Stimulated activated CD4-positive, alpha-beta T cell treated with anti-CD3 and anti-CD28 coated beads, Interleukin-12 subunit alpha, Interleukin-12 subunit beta, amount 100 ng/mL, for 4 hours (primary cell): ENCODE measurements around the gene CDC42BPB.
"Not testable (repeated sequence)": the region's sequence is repeated elsewhere in the genome, so short reads cannot be mapped to it uniquely, and the experiment has no call there.

ENCODE experiments used
- DNase-seq: peaks from one replicate; pipeline ENCODE4 v3.0.0-alpha.2; 2020

Gene CDC42BPB

DNA sequence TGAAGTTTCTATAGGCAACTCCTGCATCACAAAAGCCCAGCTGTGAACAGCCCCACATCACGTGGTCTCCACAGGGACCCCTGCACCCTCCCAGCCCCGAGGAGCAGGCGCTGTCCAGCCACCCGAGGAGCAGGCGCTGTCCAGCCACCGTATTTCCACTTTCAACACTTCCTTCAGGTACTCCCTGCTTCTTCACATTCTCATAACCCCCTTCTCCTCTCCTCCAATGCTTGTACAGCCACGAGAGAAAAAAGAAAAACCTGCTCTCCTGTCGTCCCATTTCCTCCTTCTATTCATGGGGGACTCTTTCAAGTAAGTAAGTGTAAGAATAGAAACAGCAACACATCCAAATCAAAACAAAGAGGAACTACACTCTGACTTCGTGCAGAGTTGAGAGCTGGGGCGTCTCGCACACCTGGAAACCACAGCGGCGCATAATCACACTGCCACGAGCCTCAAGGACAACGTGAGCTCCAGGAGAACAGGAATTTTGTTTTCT is 11.9 kb downstream of the CDC42BPB start:
- no peak for DNase-seq

GRCh38 chr14:103043257-103044015 is 13.9 kb downstream of the CDC42BPB start:
- DNase-seq = no peak

- no peak for DNase-seq
These were observed 15.9 kb downstream of the CDC42BPB start for GRCh38 chr14:103041464-103041863.

DNA sequence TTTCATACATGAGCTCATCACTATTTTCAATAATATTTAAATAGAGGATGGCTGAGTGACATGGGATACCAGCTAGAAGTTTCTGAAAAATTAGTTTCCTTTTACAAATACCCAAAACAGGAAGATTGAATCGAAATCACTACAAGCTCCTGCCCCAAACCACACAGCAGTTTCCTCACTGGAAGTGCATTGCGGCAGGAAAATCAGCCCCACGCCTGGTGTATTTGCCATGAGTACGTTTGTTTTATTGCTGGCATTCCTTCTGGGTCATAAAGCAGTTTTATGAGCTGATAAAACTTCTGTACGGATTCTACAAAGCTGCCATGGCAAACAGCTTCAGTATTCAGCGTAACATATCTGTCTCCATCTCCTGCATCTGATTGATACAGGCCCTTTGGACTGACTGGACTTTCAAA is 23.7 kb downstream of the CDC42BPB start:
- no peak for DNase-seq

DNA sequence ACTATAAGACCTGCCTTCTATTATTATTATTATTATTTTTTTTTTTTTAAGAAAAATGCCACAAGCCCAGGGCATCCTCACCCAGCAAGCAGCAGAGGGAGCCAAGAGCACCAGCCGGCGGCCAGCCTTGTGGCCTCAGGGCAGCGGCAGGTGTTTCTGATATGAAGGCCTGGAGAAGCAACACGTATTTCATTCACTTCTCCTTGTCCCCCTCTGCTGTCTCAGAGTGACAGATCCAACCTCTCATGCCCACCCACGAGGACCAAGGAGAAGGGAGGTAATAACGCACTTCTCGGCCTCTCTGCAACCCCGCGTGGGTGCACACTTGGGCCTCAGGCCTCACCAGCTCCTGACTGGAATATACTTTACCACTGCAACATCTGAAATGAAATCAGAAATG is 25.4 kb downstream of the CDC42BPB start:
- no peak for DNase-seq

DNA sequence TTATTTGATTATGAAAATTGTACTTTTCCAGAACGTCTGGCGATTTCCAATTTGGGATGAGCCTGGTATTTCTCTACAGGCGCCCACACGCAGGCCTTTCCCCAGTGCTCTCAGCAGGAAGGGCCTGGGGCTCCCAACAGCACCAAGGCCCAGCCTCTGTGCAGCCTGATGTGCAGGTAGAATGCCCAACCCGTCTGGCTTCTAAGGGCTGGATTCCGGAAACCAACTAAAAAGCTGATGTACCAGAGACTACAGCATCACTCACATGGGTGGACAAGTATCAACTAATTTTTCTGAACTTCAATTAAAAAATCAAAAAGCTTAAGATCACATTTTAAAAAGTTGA is 25.8 kb downstream of the CDC42BPB start:
- no peak for DNase-seq

GRCh38 chr14:103030741-103031565 is 26.4 kb downstream of the CDC42BPB start:
- no peak for DNase-seq

- DNase-seq = no peak
These were observed 27.4 kb downstream of the CDC42BPB start for GRCh38 chr14:103029936-103030335.

DNA sequence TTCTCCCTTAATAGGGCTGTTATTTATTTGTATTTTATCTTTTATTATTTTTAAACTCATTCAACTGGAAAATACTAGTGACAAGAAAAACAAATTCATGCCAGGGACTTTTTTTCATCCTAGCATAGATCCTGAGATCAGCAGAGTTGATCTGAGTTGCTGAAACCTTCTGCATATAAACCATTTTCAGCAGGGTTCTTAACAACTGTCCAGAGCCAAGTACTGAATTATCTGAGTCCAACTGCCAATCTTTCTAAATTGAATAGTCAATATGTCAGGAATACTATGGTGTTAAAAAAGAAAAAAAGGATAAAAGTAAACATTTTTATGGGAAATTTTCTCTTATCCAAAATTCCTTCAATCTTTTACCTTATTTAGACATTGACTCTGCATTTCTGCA is 28.6 kb downstream of the CDC42BPB start:
- no peak for DNase-seq

- no peak for DNase-seq
These were observed 29.1 kb downstream of the CDC42BPB start for GRCh38 chr14:103028161-103028767.

DNA sequence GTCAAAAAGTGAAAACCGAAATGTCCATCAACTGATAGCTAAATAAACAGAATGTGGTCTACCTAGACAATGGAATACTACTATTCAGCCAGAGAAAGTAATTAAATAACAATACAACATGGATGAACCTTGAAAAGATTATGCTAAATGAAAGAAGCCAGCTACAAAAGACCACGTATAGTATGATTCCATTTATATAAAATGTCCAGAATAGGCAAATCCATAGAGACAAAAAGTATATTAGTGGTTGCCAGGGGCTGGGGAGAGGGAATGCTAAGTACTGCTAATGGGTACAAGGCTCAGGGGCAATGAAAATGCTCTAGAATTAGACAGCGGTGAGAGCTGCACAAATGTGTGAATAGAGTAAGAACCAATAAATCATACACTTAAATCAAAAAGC is 29.9 kb downstream of the CDC42BPB start:
- DNase-seq = no peak

GRCh38 chr14:103026988-103027387 is 30.4 kb downstream of the CDC42BPB start:
- no peak for DNase-seq

DNA sequence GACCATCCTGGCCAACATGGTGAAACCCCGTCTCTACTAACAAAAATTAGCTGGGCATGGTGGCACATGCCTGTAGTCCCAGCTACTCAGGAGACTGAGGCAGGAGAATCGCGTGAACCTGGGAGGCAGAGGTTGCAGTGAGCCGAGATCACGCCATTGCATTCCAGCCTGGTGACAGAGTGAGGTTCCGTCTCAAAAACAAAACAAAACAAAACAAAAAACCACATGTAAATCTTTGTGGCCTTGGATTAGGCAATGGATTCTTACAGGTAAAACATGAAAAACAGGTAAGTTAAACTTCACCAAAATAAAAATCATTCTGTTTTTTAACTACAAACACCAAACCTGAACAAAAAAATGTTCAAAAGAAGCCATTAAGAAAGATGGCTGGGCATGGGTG is 31.2 kb downstream of the CDC42BPB start:
- DNase-seq = not testable (repeated sequence)

DNA sequence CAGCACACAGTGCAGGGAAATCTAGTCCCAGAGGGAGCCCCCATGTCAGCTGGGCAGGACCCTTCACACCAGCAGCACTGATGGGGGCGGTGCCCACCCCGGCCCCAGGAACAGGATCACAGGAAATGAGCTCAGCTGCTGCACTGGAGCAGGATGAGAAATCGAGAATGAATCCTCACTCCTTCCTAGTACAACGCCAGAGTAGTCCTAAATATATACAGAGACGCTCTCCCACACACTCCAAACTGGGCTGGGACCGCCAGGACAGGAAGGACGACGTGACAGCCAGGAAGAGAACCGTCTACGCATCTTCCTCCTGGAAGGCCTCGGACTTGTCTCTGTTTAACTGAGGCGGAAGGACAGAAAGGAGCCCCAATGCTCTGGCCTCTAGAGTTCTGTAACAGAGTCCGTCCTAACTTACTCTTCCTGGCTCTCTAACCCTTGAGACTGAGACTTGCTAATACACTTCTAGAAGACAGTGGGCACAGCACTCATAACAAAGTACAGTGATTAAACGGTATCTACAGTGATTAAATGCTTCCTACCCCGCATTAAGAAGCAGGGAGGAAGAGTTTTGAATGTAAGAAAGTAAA is 33.4 kb downstream of the CDC42BPB start:
- DNase-seq = no peak

- no peak for DNase-seq
These were observed 34.7 kb downstream of the CDC42BPB start for GRCh38 chr14:103022685-103023044.

DNA sequence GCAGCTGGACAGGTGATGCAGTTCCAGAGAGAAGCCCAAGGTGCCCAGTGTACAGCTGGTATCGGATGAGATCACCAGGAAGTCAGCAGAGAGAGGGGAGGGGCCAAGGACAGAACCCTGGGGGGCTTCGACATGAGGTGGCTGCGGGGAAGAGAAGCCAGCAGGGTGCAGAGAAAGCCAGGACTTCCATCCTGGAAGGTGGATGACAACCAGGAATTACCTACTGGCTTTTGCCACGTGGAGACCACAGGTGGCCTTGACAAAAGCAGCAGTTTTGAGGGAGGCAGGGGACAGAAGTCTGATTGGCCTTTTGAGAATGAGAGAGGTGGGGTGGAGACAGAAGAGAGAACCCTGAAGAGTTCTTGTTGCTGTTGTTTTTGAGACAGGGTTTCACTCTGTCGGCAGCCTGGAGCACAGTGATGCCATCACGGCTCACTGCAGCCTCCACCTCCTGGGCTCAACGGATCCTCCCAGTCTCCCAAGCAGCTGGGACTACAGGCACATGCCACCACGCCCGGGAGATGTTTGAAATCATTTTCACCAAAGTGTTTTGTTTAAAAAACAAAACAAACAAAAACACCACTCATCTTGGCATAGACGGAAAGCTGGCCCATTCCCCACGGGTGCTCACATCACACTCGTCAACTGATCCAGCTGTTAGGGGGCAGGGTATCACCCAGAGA is 35.2 kb downstream of the CDC42BPB start:
- DNase-seq = no peak

GRCh38 chr14:103021684-103022001 is 35.7 kb downstream of the CDC42BPB start:
- no peak for DNase-seq

- no peak for DNase-seq
These were observed 36.8 kb downstream of the CDC42BPB start for GRCh38 chr14:103020271-103021170.

DNA sequence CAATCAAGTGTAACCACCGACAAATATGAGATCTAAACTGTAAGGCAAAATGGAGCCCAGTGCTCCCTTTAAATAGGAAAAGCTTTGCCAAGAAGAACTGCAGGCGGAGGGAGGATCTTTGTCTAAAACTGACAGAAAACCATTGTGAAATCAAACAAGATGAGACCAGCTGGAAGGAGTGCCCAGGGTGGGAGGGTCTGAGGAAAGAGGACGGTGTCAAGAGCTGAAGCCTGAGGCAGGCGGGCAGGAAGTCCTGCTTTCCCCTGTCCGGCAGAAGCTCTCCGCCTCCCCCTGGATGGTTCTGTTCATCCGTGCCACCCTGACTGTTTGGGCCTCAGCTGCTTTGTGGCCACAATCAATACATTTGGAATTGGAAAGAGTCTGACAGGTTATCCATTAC is 37.5 kb downstream of the CDC42BPB start:
- no peak for DNase-seq

DNA sequence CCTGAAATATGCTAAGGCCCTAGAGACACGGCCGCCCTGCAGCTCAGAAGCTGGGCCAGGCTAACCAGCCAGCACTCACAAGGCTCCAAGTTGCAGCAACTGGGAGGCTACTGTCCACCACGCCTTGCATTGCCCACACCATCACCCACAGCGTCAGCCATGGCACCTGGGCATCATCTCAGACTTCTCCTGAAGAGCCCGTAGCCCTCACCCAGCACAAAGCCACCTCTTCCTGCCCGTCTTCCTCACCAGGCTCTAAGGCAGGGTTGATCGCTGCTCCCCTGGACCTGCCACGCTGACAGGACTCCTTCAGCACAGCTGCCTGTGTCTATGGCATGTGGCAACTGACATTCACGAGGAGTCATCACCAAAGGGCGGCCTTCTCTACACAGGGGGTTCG is 38.1 kb downstream of the CDC42BPB start:
- no peak for DNase-seq

DNA sequence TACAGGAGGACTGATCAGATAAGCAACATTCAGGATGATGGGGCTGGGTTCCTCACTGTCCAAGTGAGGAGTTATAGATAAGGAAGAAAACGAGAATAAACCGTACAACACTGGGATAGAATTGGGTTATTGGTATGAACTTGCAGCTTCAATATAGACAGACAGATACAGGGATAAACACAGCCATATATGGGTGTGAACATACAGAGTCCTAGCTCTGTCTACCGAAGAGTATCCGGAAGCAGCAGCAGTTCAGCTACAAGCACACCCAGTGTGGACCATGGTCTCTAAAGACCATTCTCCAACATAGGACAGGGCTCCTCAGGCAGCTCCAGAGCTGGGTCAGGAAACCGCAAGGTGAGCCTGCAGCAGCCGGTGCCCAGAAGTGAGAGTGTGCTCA is 40.8 kb downstream of the CDC42BPB start:
- DNase-seq = no peak

GRCh38 chr14:103016071-103016470 is 41.3 kb downstream of the CDC42BPB start:
- no peak for DNase-seq
